Naive B cell (primary cell): ENCODE measurements around the gene SELENON. TPM values are rescaled to one million over a fixed set of nuclear protein-coding genes. Genes with fewer than 3 reads are reported as not detected.

ENCODE experiments used
- ATAC-seq, 2 donors: fragments of 150-1000 bp; cut with Tn5 transposase; 2 replicates each; pipeline ENCODE4 v1.10.0; 2021; ENCODE audit warnings: low read depth in 2 of 2, mild to moderate bottlenecking in 2 of 2, moderate library complexity in 2 of 2
- DNase-seq: peaks from one replicate; pipeline ENCODE4 v3.0.0; 2022
- H3K27ac Mint-ChIP-seq, 6 donors: one replicate each; pipeline ENCODE4 v1.8.0; 2020 to 2022; ENCODE audit warnings: mild to moderate bottlenecking in 6 of 6, mixed read lengths in 6 of 6, moderate library complexity in 5 of 6, inconsistent platforms in 2 of 6
- H3K27me3 Mint-ChIP-seq, 3 donors: one replicate each; pipeline ENCODE4 v1.8.0; 2021 to 2022; ENCODE audit warnings: mixed read lengths in 3 of 3, mild to moderate bottlenecking in 1 of 3
- H3K36me3 Mint-ChIP-seq, 2 donors: one replicate each; pipeline ENCODE4 v1.8.0; 2020 to 2022; ENCODE audit warnings: mixed read lengths in 2 of 2, inconsistent platforms in 1 of 2, mild to moderate bottlenecking in 1 of 2
- H3K4me1 Mint-ChIP-seq, 3 donors: one replicate each; pipeline ENCODE4 v1.8.0; 2020 to 2022; ENCODE audit warnings: mixed read lengths in 3 of 3, inconsistent platforms in 1 of 3, mild to moderate bottlenecking in 1 of 3, moderate library complexity in 1 of 3
- H3K4me3 Mint-ChIP-seq, 8 donors: one replicate each; pipeline ENCODE4 v1.8.0; 2020 to 2022; ENCODE audit warnings: mild to moderate bottlenecking in 8 of 8, mixed read lengths in 8 of 8, moderate library complexity in 8 of 8, inconsistent platforms in 2 of 8
- H3K9me3 Mint-ChIP-seq, 7 donors: one replicate each; pipeline ENCODE4 v1.8.0; 2020 to 2022; ENCODE audit warnings: mixed read lengths in 7 of 7, mild to moderate bottlenecking in 5 of 7, inconsistent platforms in 2 of 7, moderate library complexity in 1 of 7
- polyA plus RNA-seq, 6 donors: library from polyadenylated mRNA; unstranded; fragments of 300-500 nt; fragmentation: Illumina TruSeq; gene quantifications; one replicate each; pipeline ENCODE4 v1.2.3, GENCODE V29; 2021; ENCODE audit warnings: low read depth in 6 of 6

The SELENON gene
- polyA plus RNA-seq, 6 donors from 2014 or later = 1.2 to 3.3 (median 1.3) TPM

DNA sequence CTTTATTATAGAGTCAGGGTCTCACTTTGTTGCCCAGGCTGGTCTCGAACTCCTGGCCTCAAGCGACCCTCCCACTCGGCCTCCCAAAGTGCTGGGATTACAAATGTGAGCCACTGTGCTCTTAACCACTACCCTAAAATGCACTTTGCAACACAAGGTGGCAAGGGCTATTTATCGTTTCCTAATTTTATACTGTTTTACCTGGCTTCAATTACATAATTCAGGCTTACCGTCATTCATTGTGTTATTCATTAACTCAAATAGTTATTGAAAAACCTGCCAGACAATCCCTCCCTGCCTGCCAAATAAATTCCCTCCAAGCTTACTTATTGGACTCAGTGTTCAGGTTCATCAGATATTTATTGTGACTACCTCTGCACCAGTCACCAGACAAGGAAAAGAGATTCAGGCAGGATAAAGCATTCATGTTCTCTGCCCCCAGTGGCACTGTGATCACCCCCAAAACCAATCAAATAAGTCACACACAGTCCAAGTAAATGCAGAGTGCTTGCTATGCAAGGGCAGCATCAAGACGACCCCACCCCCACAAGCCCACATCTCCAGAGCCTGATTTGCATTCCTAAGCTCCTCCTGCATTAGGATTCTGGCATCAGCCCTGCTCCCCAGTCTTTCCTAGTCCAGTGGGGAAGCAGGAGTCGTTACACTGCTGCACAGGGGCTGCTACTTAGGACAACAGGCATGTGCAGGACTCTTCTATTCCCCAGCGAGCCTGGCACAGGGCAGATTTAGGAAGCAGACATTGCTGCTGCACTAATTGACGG lies 67.4 kb downstream of the SELENON start:
- Mint-ChIP-seq H3K9me3 (no peaks in the 10 kb centered on the region), H3K4me3 (no peak overlapping the region), H3K4me1 (peaks cover 0 to 3% (median 0%) of the 10 kb centered on the region in 3 donors), H3K27me3 (no peaks in the 10 kb centered on the region), H3K27ac (peak overlapping the region in 1 of 6 donors; percentile 22), H3K36me3 (no peaks in the 10 kb centered on the region)
- ATAC-seq (no peak), DNase-seq (no peak)

Other genes starting within 250 kb of the SELENON start
- under 1 TPM in 3 of 6 donors, not detected in 3; 0.16 to 0.52 (median 0.44) TPM for gene MAN1C1, start 183.4 kb upstream of the SELENON start, polyA plus RNA-seq
- gene MTFR1L, start 19.8 kb downstream of the SELENON start, polyA plus RNA-seq = 10 to 100 TPM; 31.9 to 70.8 (median 38.7) TPM
- gene AUNIP, start 59.3 kb downstream of the SELENON start, polyA plus RNA-seq = under 1 TPM in 1 of 6 donors, not detected in 5; 0.15 TPM
- gene PAQR7, start 75.5 kb downstream of the SELENON start, polyA plus RNA-seq = under 1 TPM in 4 of 6 donors, not detected in 2; 0.08 to 0.24 (median 0.12) TPM
- gene STMN1, start 106.2 kb downstream of the SELENON start, polyA plus RNA-seq = 100 to 1,000 TPM; 109 to 169 (median 137) TPM
- 1 to 10 TPM; 4.0 to 9.2 (median 7.7) TPM for gene PAFAH2, start 197.9 kb downstream of the SELENON start, polyA plus RNA-seq
- gene EXTL1, start 221.6 kb downstream of the SELENON start, polyA plus RNA-seq = not detected
- gene SLC30A2, start 245.9 kb downstream of the SELENON start, polyA plus RNA-seq = not detected